ENCODE data around the gene LAMA5.

DNA sequence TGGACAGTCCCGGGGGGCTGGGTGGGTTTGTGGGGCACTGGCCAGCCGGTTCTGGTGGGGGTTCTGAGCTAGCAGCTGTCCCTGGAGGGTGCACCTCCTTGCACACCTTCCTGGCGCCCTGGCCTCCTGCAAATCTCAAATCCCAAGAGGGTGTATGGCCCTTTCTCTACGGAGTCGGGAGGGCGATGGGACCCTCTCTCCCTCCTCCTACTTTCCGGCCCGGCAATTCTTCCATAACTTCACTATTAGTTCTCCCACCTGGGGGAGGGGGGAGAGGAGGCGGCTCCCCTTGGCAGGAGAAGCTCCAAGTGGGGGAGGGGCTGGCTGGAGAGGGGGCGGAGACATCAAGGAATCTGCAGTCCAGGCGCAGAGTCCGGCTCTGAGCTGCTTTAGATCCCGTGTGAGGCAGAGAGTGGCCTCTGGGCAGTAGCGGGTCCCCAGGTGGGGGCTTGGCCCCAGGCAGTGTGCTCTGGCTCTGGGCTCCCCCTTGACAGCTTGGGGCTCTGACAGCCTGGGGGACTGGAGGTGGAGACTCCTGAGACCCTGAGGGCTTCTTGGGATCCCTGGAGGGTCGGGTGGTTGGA is 1.4 kb upstream of the LAMA5 start:
- TF ChIP-seq BHLHE40 (IDR thresholded peaks at IDR 0.05; ENCODE audit: low read depth, low read length) (no peak), NR3C1 (IDR thresholded peaks at IDR 0.05) (no peak)
- TF ChIP-seq, protein P1, sequence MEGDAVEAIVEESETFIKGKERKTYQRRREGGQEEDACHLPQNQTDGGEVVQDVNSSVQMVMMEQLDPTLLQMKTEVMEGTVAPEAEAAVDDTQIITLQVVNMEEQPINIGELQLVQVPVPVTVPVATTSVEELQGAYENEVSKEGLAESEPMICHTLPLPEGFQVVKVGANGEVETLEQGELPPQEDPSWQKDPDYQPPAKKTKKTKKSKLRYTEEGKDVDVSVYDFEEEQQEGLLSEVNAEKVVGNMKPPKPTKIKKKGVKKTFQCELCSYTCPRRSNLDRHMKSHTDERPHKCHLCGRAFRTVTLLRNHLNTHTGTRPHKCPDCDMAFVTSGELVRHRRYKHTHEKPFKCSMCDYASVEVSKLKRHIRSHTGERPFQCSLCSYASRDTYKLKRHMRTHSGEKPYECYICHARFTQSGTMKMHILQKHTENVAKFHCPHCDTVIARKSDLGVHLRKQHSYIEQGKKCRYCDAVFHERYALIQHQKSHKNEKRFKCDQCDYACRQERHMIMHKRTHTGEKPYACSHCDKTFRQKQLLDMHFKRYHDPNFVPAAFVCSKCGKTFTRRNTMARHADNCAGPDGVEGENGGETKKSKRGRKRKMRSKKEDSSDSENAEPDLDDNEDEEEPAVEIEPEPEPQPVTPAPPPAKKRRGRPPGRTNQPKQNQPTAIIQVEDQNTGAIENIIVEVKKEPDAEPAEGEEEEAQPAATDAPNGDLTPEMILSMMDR (IDR thresholded peaks at IDR 0.05), result no peak
- TF ChIP-seq, protein P2, sequence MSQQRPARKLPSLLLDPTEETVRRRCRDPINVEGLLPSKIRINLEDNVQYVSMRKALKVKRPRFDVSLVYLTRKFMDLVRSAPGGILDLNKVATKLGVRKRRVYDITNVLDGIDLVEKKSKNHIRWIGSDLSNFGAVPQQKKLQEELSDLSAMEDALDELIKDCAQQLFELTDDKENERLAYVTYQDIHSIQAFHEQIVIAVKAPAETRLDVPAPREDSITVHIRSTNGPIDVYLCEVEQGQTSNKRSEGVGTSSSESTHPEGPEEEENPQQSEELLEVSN (IDR thresholded peaks at IDR 0.05; ENCODE audit: borderline replicate concordance, low read depth), result no peak

Data from A549 (cell line).